WTC11 (cell line): Measurements from ENCODE around the gene SLC45A3. TPM values are rescaled to one million over a fixed set of nuclear protein-coding genes. Genes with fewer than 3 reads are reported as not detected.
"Not testable (repeated sequence)": the region's sequence is repeated elsewhere in the genome, so short reads cannot be mapped to it uniquely, and the experiment has no call there.

Experiments used
- ATAC-seq: fragments of 200-7000 bp; cut with Tn5 transposase; 2 replicates; pipeline ENCODE4 v1.10.0; 2021; ENCODE audit warnings: mild to moderate bottlenecking, moderate library complexity
- CTCF ChIA-PET: fragments of 300-600 bp; sonication (Branson Sonifier 250); formaldehyde crosslinking; loops from one replicate; lab custom pipeline; 2021; ENCODE audit warnings: antibody characterized with exemption; lab: Charles Lee
- POLR2A ChIA-PET: fragments of 350-600 bp; sonication (Branson Sonifier 250); formaldehyde crosslinking; loops from one replicate; lab custom pipeline; 2021; ENCODE audit warnings: antibody characterized with exemption; lab: Charles Lee
- DNase-seq: peaks from one replicate; pipeline ENCODE4 v3.0.0; 2021; ENCODE audit warnings: low spot score
- H3K27ac Mint-ChIP-seq: 2 replicates; pipeline ENCODE4 v1.8.0; 2021; ENCODE audit warnings: mixed read lengths
- H3K27me3 Mint-ChIP-seq: 2 replicates; pipeline ENCODE4 v1.8.0; 2021; ENCODE audit warnings: low read depth, mild to moderate bottlenecking, moderate library complexity, mixed read lengths
- H3K36me3 Mint-ChIP-seq: 2 replicates; pipeline ENCODE4 v1.8.0; 2021; ENCODE audit warnings: mixed read lengths
- H3K4me1 Mint-ChIP-seq: 2 replicates; pipeline ENCODE4 v1.8.0; 2022; ENCODE audit warnings: mixed read lengths
- H3K4me3 Mint-ChIP-seq: 2 replicates; pipeline ENCODE4 v1.8.0; 2021; ENCODE audit warnings: mild to moderate bottlenecking, moderate library complexity, mixed read lengths
- H3K9me3 Mint-ChIP-seq: 2 replicates; pipeline ENCODE4 v1.8.0; 2021; ENCODE audit warnings: mixed read lengths
- CBFB ChIP-seq: sonication (generic); formaldehyde crosslinking; IDR thresholded peaks from 2 replicates; pipeline ENCODE4 v1.8.1; 2022; ENCODE audit warnings: mild to moderate bottlenecking, low read depth, missing genetic modification reagents
- CREM ChIP-seq: sonication (generic); formaldehyde crosslinking; IDR thresholded peaks from 2 replicates; pipeline ENCODE4 v1.8.1; 2022; ENCODE audit warnings: mild to moderate bottlenecking, missing genetic modification reagents, moderate library complexity
- ELF4 ChIP-seq: sonication (generic); formaldehyde crosslinking; IDR thresholded peaks from 2 replicates; pipeline ENCODE4 v1.8.1; 2022; ENCODE audit warnings: low read depth, mild to moderate bottlenecking, moderate library complexity, missing genetic modification reagents
- GRHL2 ChIP-seq: fragments of 250-450 bp; sonication (Bioruptor Pico); IDR thresholded peaks from 2 replicates; pipeline ENCODE4 v1.8.0; 2022; ENCODE audit warnings: mild to moderate bottlenecking, moderate library complexity; ENCODE audit not compliant: insufficient replicate concordance, severe bottlenecking
- HMGA2 ChIP-seq: fragments of 250-450 bp; sonication (Bioruptor Pico); IDR thresholded peaks from 2 replicates; pipeline ENCODE4 v1.4.0; 2021; ENCODE audit warnings: mild to moderate bottlenecking, moderate library complexity
- IRF2 ChIP-seq: sonication (generic); formaldehyde crosslinking; IDR thresholded peaks from 2 replicates; pipeline ENCODE4 v1.8.0; 2022; ENCODE audit warnings: low read depth, missing genetic modification reagents, borderline replicate concordance
- NFATC4 ChIP-seq: fragments of 250-450 bp; sonication (Bioruptor Pico); IDR thresholded peaks from 2 replicates; pipeline ENCODE4 v1.9.0; 2021; ENCODE audit warnings: mild to moderate bottlenecking
- NFE2L1 ChIP-seq: sonication (generic); formaldehyde crosslinking; IDR thresholded peaks from 2 replicates; pipeline ENCODE4 v1.8.1; 2023; ENCODE audit warnings: missing genetic modification reagents
- OVOL2 ChIP-seq: fragments of 250-450 bp; sonication (Bioruptor Pico); IDR thresholded peaks from 2 replicates; pipeline ENCODE4 v1.9.0; 2021; ENCODE audit warnings: mild to moderate bottlenecking, borderline replicate concordance
- SOX15 ChIP-seq: fragments of 250-450 bp; sonication (Bioruptor Pico); IDR thresholded peaks from 2 replicates; pipeline ENCODE4 v1.9.0; 2021; ENCODE audit warnings: mild to moderate bottlenecking
- TEAD1 ChIP-seq: sonication (generic); formaldehyde crosslinking; IDR thresholded peaks from 2 replicates; pipeline ENCODE4 v1.8.0; 2022; ENCODE audit warnings: mild to moderate bottlenecking, missing genetic modification reagents
- ZNF121 ChIP-seq: sonication (generic); formaldehyde crosslinking; IDR thresholded peaks from 2 replicates; pipeline ENCODE4 v1.8.0; 2023; ENCODE audit warnings: missing genetic modification reagents
- ZNF671 ChIP-seq: fragments of 250-450 bp; sonication (Bioruptor Pico); IDR thresholded peaks from 2 replicates; pipeline ENCODE4 v1.8.0; 2021; ENCODE audit warnings: mild to moderate bottlenecking
- total RNA-seq: library from RNA; stranded (reverse); gene quantifications from 3 replicates; pipeline ENCODE4 v1.2.3, GENCODE V29; 2021
- TF ChIP-seq, protein P1 (sequence below): sonication (generic); formaldehyde crosslinking; IDR thresholded peaks from 2 replicates; pipeline ENCODE4 v1.8.0; 2022; ENCODE audit warnings: missing genetic modification reagents
- TF ChIP-seq, protein P2 (sequence below): sonication (generic); formaldehyde crosslinking; IDR thresholded peaks from 2 replicates; pipeline ENCODE4 v1.8.1; 2022; ENCODE audit warnings: low read depth, mild to moderate bottlenecking, moderate library complexity, missing genetic modification reagents, borderline replicate concordance
- TF ChIP-seq, protein P3 (sequence below): sonication (generic); formaldehyde crosslinking; IDR thresholded peaks from 2 replicates; pipeline ENCODE4 v1.8.1; 2023; ENCODE audit warnings: mild to moderate bottlenecking, missing genetic modification reagents, moderate library complexity
- TF ChIP-seq, protein P4 (sequence below): sonication (generic); formaldehyde crosslinking; IDR thresholded peaks from 2 replicates; pipeline ENCODE4 v1.8.1; 2022; ENCODE audit warnings: low read depth, missing genetic modification reagents, borderline replicate concordance

The SLC45A3 gene
- total RNA-seq, 1 experiment from 2014 or later = 15.2 TPM

DNA sequence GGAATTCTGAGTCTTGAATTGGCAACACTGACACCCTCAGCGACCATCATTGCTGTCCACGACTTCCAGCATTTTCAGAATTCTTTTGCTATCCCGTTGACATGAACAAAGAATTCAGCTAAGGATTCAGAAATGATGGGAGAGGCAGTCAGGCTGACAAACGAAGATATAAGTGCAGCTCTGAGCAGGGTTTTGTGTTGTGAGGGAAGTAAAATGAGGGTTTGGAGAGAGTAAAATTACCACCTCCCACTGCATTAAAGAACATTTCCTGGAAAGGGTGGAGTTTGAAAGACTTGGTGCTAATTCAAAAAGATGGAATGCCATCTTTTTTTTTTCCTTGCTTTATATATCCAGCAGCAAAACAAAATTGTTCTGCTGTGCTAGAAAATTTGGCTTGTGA lies 43.6 kb downstream of the SLC45A3 start:
- no peaks in the 10 kb centered on the region for H3K36me3 Mint-ChIP-seq
- H3K27me3 Mint-ChIP-seq = no peaks in the 10 kb centered on the region
- H3K4me1 Mint-ChIP-seq = peaks cover 5% of the 10 kb centered on the region
- no peaks in the 10 kb centered on the region for H3K9me3 Mint-ChIP-seq
- ATAC-seq = no peak
- no peak overlapping the region for H3K4me3 Mint-ChIP-seq
- H3K27ac Mint-ChIP-seq = no peak overlapping the region
- TF ChIP-seq NFE2L1 (CRISPR knock-in tag) = no peak
- TF ChIP-seq, protein P1, sequence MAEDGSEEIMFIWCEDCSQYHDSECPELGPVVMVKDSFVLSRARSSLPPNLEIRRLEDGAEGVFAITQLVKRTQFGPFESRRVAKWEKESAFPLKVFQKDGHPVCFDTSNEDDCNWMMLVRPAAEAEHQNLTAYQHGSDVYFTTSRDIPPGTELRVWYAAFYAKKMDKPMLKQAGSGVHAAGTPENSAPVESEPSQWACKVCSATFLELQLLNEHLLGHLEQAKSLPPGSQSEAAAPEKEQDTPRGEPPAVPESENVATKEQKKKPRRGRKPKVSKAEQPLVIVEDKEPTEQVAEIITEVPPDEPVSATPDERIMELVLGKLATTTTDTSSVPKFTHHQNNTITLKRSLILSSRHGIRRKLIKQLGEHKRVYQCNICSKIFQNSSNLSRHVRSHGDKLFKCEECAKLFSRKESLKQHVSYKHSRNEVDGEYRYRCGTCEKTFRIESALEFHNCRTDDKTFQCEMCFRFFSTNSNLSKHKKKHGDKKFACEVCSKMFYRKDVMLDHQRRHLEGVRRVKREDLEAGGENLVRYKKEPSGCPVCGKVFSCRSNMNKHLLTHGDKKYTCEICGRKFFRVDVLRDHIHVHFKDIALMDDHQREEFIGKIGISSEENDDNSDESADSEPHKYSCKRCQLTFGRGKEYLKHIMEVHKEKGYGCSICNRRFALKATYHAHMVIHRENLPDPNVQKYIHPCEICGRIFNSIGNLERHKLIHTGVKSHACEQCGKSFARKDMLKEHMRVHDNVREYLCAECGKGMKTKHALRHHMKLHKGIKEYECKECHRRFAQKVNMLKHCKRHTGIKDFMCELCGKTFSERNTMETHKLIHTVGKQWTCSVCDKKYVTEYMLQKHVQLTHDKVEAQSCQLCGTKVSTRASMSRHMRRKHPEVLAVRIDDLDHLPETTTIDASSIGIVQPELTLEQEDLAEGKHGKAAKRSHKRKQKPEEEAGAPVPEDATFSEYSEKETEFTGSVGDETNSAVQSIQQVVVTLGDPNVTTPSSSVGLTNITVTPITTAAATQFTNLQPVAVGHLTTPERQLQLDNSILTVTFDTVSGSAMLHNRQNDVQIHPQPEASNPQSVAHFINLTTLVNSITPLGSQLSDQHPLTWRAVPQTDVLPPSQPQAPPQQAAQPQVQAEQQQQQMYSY (CRISPR knock-in tag) = no peak
- TF ChIP-seq NFATC4 (CRISPR knock-in tag) = no peak
- TF ChIP-seq ZNF121 (CRISPR knock-in tag) = no peak
- TF ChIP-seq, protein P2, sequence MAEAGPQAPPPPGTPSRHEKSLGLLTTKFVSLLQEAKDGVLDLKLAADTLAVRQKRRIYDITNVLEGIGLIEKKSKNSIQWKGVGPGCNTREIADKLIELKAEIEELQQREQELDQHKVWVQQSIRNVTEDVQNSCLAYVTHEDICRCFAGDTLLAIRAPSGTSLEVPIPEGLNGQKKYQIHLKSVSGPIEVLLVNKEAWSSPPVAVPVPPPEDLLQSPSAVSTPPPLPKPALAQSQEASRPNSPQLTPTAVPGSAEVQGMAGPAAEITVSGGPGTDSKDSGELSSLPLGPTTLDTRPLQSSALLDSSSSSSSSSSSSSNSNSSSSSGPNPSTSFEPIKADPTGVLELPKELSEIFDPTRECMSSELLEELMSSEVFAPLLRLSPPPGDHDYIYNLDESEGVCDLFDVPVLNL = no peak
- TF ChIP-seq HMGA2 = no peak
- TF ChIP-seq ZNF671 (CRISPR knock-in tag) = no peak
- TF ChIP-seq TEAD1 (CRISPR knock-in tag) = no peak
- no peak for TF ChIP-seq IRF2 (CRISPR knock-in tag)
- TF ChIP-seq, protein P3, sequence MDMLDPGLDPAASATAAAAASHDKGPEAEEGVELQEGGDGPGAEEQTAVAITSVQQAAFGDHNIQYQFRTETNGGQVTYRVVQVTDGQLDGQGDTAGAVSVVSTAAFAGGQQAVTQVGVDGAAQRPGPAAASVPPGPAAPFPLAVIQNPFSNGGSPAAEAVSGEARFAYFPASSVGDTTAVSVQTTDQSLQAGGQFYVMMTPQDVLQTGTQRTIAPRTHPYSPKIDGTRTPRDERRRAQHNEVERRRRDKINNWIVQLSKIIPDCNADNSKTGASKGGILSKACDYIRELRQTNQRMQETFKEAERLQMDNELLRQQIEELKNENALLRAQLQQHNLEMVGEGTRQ (CRISPR knock-in tag) = no peak
- no peak for TF ChIP-seq GRHL2 (CRISPR knock-in tag)
- TF ChIP-seq, protein P4, sequence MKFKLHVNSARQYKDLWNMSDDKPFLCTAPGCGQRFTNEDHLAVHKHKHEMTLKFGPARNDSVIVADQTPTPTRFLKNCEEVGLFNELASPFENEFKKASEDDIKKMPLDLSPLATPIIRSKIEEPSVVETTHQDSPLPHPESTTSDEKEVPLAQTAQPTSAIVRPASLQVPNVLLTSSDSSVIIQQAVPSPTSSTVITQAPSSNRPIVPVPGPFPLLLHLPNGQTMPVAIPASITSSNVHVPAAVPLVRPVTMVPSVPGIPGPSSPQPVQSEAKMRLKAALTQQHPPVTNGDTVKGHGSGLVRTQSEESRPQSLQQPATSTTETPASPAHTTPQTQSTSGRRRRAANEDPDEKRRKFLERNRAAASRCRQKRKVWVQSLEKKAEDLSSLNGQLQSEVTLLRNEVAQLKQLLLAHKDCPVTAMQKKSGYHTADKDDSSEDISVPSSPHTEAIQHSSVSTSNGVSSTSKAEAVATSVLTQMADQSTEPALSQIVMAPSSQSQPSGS (CRISPR knock-in tag) = no peak
- TF ChIP-seq CBFB (CRISPR knock-in tag) = no peak
- TF ChIP-seq ELF4 (CRISPR knock-in tag) = no peak
- TF ChIP-seq OVOL2 = no peak
- CTCF ChIA-PET = interaction anchor here (1.0 to 1.9 kb wide), 4 partner anchors 21 to 75 kb away, joined by 3 to 7 read pairs (median 4); no protein-coding TSS in a partner anchor
- DNase-seq = no peak
- POLR2A ChIA-PET = interaction anchor here (0.6 kb wide), 1 partner anchor 135 kb away, joined by 6 read pairs; no protein-coding TSS in a partner anchor

DNA sequence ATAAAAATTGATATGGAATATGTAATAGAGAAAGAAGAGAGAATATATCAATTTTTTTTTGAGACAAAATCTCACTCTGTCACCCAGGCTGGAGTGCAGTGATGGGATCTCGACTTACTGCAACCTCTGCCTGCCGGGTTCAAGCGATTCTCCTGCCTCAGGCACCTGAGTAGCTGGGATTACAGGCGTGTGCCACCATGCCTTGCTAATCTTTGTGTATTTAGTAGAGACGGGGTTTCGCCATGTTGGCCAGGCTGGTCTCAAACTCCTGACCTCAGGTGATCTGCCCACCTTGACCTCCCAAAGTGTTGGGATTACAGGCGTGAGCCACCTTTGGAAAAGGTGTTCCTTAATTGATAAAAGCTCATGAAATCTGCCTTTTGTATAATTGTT lies 44.2 kb downstream of the SLC45A3 start:
- DNase-seq, H3K4me3 Mint-ChIP-seq: not testable (repeated sequence)
- CTCF ChIA-PET = interaction anchor here (1.0 to 1.9 kb wide), 5 partner anchors 22 to 75 kb away, joined by 3 to 7 read pairs (median 4); no protein-coding TSS in a partner anchor

DNA sequence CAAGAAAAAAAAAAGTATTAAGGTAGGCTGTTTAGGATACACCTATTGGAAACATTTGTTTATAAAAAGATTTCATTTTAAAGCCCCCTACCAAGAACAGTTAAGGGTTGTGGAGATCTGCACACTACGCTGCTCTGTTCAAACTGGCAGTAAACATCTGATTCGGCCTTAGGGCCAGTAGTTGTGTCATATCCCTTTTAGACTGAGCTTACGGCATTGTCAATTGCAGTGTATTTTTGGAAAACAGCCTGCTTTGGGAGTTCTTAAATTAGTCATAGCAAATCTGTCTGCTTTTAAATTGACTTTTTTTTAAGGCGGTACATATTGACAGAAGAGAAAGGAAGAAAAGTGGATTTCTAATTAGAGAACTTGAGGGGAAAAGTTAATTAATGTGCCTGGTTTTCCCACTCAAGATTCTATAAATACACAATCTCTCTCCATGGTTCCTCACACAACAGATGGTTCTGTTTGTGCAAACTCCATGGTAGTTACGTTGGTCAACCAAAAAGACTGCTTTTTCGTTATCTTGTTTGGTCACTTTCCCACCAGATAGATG lies 46.8 kb downstream of the SLC45A3 start:
- H3K36me3 Mint-ChIP-seq = no peaks in the 10 kb centered on the region
- TF ChIP-seq, protein P4 (CRISPR knock-in tag) = no peak
- TF ChIP-seq SOX15 (CRISPR knock-in tag) (no peak), CREM (no peak)
- peaks cover 21% of the 10 kb centered on the region for H3K4me1 Mint-ChIP-seq
- no peak for ATAC-seq
- no peaks in the 10 kb centered on the region for H3K27me3 Mint-ChIP-seq
- H3K27ac Mint-ChIP-seq = no peak overlapping the region
- H3K9me3 Mint-ChIP-seq = no peaks in the 10 kb centered on the region
- no peak overlapping the region for H3K4me3 Mint-ChIP-seq
- CTCF ChIA-PET = interaction anchor here (2.0 to 3.1 kb wide), 4 partner anchors 25 to 109 kb away, joined by 5 to 76 read pairs (median 29); no protein-coding TSS in a partner anchor
- DNase-seq = no peak
- POLR2A ChIA-PET = interaction anchor here (1.8 kb wide), 1 partner anchor 42 kb away, joined by 17 read pairs; no protein-coding TSS in a partner anchor

More for the DNA sequence above, 44.2 kb downstream of the SLC45A3 start:
- POLR2A ChIA-PET, H3K4me1 Mint-ChIP-seq, H3K36me3 Mint-ChIP-seq, H3K27ac Mint-ChIP-seq, ATAC-seq, H3K27me3 Mint-ChIP-seq, H3K9me3 Mint-ChIP-seq: not testable (repeated sequence)
